ENCODE data around the gene ANKS1A. TPM values are rescaled to one million over a fixed set of nuclear protein-coding genes. Genes with fewer than 3 reads are reported as not detected.

The ANKS1A gene
- total RNA-seq, 1 experiment from 2014 or later, result 21.7 TPM

DNA sequence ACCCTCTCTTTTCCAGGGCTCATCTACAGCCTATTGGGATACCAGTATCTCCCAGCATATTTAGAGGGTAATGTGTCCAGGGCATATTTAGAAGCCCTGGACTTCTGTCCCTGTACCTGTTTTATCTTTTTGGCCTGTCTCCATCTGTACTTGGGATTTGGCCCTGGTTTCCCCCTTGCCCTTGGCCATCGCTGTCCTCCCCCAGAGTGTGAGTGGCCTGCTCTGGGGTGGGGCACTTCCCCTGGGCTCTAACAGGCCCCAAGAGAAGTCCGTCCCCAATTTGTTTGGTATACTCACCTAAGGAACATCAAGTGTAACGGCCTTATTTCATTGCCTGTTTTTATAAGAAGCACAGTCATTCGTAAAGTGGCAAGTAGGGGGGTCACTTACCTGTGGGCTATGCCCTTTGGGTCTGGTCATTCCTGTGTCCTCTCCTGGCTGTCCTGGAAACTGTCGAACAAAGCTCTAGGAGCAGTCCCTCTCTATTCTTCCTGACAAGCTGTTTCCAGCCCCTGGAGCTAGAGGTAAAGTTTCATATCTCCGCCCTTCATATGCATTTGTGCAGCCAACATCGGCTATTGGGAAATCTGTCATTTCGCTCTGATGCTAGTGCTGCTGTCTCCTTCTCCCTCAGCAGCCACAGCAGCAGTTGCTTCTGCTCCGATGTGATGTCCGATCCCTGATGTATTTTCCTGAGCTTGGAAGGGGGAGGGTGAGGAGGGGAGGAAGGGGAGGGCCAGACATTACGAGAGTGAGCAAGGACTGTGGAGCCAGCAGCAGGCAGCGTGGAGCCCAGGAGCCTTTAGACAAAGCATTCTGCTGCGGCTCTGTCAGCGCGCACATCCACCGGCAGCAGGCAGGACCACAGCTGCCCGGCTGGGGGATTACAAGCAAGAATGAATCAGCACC lies 168.6 kb downstream of the ANKS1A start:
- CTCF ChIA-PET, result no interaction called here
- Histone ChIP-seq H3K36me3 (ENCODE audit: insufficient read depth, low read length, poor library complexity, severe bottlenecking) (peaks cover 5% of the 10 kb centered on the region), H3K4me1 (ENCODE audit: insufficient read depth, low read length, poor library complexity, severe bottlenecking) (no peaks in the 10 kb centered on the region), H3K4me3 (ENCODE audit: low read depth, low read length, poor library complexity, severe bottlenecking) (no peak overlapping the region), H3K27me3 (replicated peaks; ENCODE audit: insufficient read depth, low read depth, low read length, poor library complexity) (no peaks in the 10 kb centered on the region), H3K27ac (ENCODE audit: low read depth, low read length, poor library complexity, severe bottlenecking) (no peak overlapping the region), H3K9me3 (ENCODE audit: low read depth, low read length, poor library complexity, severe bottlenecking) (no peaks in the 10 kb centered on the region)
- POLR2A ChIA-PET (ENCODE audit: low non-redundant PET), result no interaction called here
- no TSS peak for BruUV-seq (replicated peaks)
- no peak for TF ChIP-seq EZH2 (IDR thresholded peaks at IDR 0.05; ENCODE audit: borderline replicate concordance, low read depth, low read length, poor library complexity, severe bottlenecking)
- TF ChIP-seq, protein P1, sequence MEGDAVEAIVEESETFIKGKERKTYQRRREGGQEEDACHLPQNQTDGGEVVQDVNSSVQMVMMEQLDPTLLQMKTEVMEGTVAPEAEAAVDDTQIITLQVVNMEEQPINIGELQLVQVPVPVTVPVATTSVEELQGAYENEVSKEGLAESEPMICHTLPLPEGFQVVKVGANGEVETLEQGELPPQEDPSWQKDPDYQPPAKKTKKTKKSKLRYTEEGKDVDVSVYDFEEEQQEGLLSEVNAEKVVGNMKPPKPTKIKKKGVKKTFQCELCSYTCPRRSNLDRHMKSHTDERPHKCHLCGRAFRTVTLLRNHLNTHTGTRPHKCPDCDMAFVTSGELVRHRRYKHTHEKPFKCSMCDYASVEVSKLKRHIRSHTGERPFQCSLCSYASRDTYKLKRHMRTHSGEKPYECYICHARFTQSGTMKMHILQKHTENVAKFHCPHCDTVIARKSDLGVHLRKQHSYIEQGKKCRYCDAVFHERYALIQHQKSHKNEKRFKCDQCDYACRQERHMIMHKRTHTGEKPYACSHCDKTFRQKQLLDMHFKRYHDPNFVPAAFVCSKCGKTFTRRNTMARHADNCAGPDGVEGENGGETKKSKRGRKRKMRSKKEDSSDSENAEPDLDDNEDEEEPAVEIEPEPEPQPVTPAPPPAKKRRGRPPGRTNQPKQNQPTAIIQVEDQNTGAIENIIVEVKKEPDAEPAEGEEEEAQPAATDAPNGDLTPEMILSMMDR (conservative IDR thresholded peaks at IDR 0.05; ENCODE audit: low read depth, low read length), result no peak
- intact Hi-C loops (cut with micrococcal nuclease; ENCODE audit: unreplicated experiment), result no loop called here
- DNase-seq (ENCODE audit: low spot score), result no peak

GRCh38 chr6:35058358-35058675 lies 169.3 kb downstream of the ANKS1A start:
- Histone ChIP-seq H3K27ac (ENCODE audit: low read depth, low read length, poor library complexity, severe bottlenecking) (no peak overlapping the region), H3K27me3 (replicated peaks; ENCODE audit: insufficient read depth, low read depth, low read length, poor library complexity) (no peaks in the 10 kb centered on the region), H3K9me3 (ENCODE audit: low read depth, low read length, poor library complexity, severe bottlenecking) (no peaks in the 10 kb centered on the region), H3K36me3 (ENCODE audit: insufficient read depth, low read length, poor library complexity, severe bottlenecking) (peaks cover 5% of the 10 kb centered on the region), H3K4me3 (ENCODE audit: low read depth, low read length, poor library complexity, severe bottlenecking) (no peak overlapping the region), H3K4me1 (ENCODE audit: insufficient read depth, low read length, poor library complexity, severe bottlenecking) (no peaks in the 10 kb centered on the region)
- DNase-seq (ENCODE audit: low spot score), result no peak
- intact Hi-C loops (cut with micrococcal nuclease; ENCODE audit: unreplicated experiment), result no loop called here
- TF ChIP-seq EZH2 (IDR thresholded peaks at IDR 0.05; ENCODE audit: borderline replicate concordance, low read depth, low read length, poor library complexity, severe bottlenecking), result no peak
- TF ChIP-seq, protein P1 (conservative IDR thresholded peaks at IDR 0.05; ENCODE audit: low read depth, low read length), result no peak
- BruUV-seq (replicated peaks), result no TSS peak
- ChIA-PET POLR2A (ENCODE audit: low non-redundant PET) (no interaction called here), CTCF (no interaction called here)

DNA sequence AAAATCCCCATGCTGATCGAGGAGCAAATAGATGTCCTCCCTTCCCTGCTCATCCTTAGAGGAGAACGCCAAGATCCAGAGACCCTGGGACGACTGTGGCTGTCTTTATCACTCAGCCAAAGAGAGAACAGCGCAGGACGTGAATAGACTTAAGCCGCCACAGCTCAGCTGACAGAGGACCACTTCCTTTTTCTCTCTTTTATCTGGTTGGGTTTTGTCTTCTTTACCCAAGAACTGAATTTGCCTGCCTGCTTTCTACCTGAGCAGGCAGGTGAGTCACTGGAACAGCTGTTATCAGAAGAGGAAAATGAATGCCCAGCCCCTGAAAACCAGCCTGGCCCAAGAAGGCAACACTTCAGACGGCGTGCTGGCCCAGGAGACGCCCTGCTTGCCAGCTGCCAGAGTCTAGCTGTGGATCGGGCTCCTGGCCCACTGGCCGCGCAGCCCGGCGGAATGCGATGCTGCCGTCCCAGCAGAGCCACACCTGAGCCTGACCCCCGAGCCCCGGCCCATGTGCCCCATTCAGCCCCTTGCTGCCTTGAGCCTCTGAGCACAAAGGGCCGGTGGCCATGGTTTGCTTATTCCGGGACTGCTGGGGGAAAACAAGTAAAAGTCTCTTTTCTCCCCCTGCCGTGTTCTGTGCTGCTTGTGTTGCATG lies 169.9 kb downstream of the ANKS1A start:
- ChIA-PET POLR2A (ENCODE audit: low non-redundant PET) (no interaction called here), CTCF (no interaction called here)
- H3K4me3 ChIP-seq (ENCODE audit: low read depth, low read length, poor library complexity, severe bottlenecking), result no peak overlapping the region
- DNase-seq (ENCODE audit: low spot score), result no peak
- no peak for TF ChIP-seq EZH2 (IDR thresholded peaks at IDR 0.05; ENCODE audit: borderline replicate concordance, low read depth, low read length, poor library complexity, severe bottlenecking)
- TF ChIP-seq, protein P1 (conservative IDR thresholded peaks at IDR 0.05; ENCODE audit: low read depth, low read length), result no peak
- no TSS peak for BruUV-seq (replicated peaks)
- no peaks in the 10 kb centered on the region for H3K4me1 ChIP-seq (ENCODE audit: insufficient read depth, low read length, poor library complexity, severe bottlenecking)
- no peaks in the 10 kb centered on the region for H3K27me3 ChIP-seq (replicated peaks; ENCODE audit: insufficient read depth, low read depth, low read length, poor library complexity)
- peaks cover 5% of the 10 kb centered on the region for H3K36me3 ChIP-seq (ENCODE audit: insufficient read depth, low read length, poor library complexity, severe bottlenecking)
- H3K27ac ChIP-seq (ENCODE audit: low read depth, low read length, poor library complexity, severe bottlenecking), result no peak overlapping the region
- no peaks in the 10 kb centered on the region for H3K9me3 ChIP-seq (ENCODE audit: low read depth, low read length, poor library complexity, severe bottlenecking)
- intact Hi-C loops (cut with micrococcal nuclease; ENCODE audit: unreplicated experiment), result no loop called here
